Heart right ventricle (tissue), 16 donors: ENCODE measurements around the gene AUTS2. TPM values are rescaled to one million over a fixed set of nuclear protein-coding genes. Genes with fewer than 3 reads are reported as not detected.

Source experiments
- ATAC-seq, 8 donors: fragments of 200-7000 bp; cut with Tn5 transposase; one replicate each; pipeline ENCODE4 v1.9.1; 2020; ENCODE audit warnings: mild to moderate bottlenecking in 8 of 8, moderate library complexity in 8 of 8, moderate number of reproducible peaks in 1 of 8
- DNase-seq, 2 donors: peaks; one replicate each; pipeline ENCODE4 v3.0.0-alpha.2; 2020
- H3K27ac ChIP-seq, 10 donors: fragments of 200-600 bp; sonication (generic) in 2 of 10; one replicate each; pipeline versions ENCODE4 v1.5.0 to v1.8.0; 2020 to 2022; ENCODE audit warnings: mild to moderate bottlenecking in 3 of 10
- H3K27me3 ChIP-seq, 7 donors: fragments of 200-600 bp; one replicate each; pipeline ENCODE4 v1.8.0; 2021 to 2022; ENCODE audit warnings: mild to moderate bottlenecking in 2 of 7
- H3K36me3 ChIP-seq, 9 donors: fragments of 200-600 bp; sonication (generic) in 1 of 9; one replicate each; pipeline versions ENCODE4 v1.5.0 to v1.8.0; 2020 to 2022; ENCODE audit warnings: mild to moderate bottlenecking in 2 of 9
- H3K4me1 ChIP-seq, 9 donors: fragments of 200-600 bp; sonication (generic) in 1 of 9; one replicate each; pipeline versions ENCODE4 v1.5.0 to v1.8.0; 2020 to 2022; ENCODE audit warnings: mild to moderate bottlenecking in 4 of 9
- H3K4me3 ChIP-seq, 10 donors: fragments of 200-600 bp; sonication (generic) in 2 of 10; one replicate each; pipeline versions ENCODE4 v1.5.0 to v1.8.0; 2020 to 2022; ENCODE audit warnings: mild to moderate bottlenecking in 7 of 10, moderate library complexity in 2 of 10
- H3K9me3 ChIP-seq, 11 donors: fragments of 200-600 bp in 10 of 11; sonication (generic) in 2 of 11; one replicate each; pipeline versions ENCODE4 v1.5.0 to v1.8.0; 2013 to 2022; ENCODE audit warnings: mild to moderate bottlenecking in 2 of 11, control low read depth in 1 of 11, moderate library complexity in 1 of 11
- WGBS, 2 donors: extraction: QIAGEN DNeasy Blood & Tissue Kit; methylation state at CpG; one replicate each; pipeline ENCODE4 v1.1.7; 2013; ENCODE audit warnings: inconsistent platforms in 1 of 2; 5-methylcytosine and 5-hydroxymethylcytosine counted together
- intact Hi-C, 10 donors: fragments of 100-400 bp; cut with DNase I; formaldehyde crosslinking; loops; one replicate each; pipeline versions ENCODE4 v1.11.1 to v1.14.2; 2022
- polyA plus RNA-seq, 2 donors: library from polyadenylated mRNA; stranded (reverse); fragments of 200-250 nt; gene quantifications; one replicate each; pipeline ENCODE4 v1.2.3, GENCODE V29; 2013
- total RNA-seq, 10 donors: library from RNA; stranded (reverse); fragmentation: NEBNext Ultra II Directional in 3 of 10; extraction: Animal tissue kit (Norgen Biotek cat#: 25700) in 3 of 10; gene quantifications; one replicate each; pipeline versions ENCODE4 v1.2.1 to v1.2.4, GENCODE V29; 2021 to 2023
- TF ChIP-seq, protein P1 (sequence below), 9 donors: fragments of 200-600 bp; sonication (generic) in 2 of 9; IDR thresholded peaks; one replicate each; pipeline versions ENCODE4 v1.5.0 to v1.8.0; 2021 to 2022; ENCODE audit warnings: antibody characterized with exemption in 9 of 9, mild to moderate bottlenecking in 5 of 9, moderate library complexity in 1 of 9
- donor health status: Arrhythmogenic right ventricular cardiomyopathy.
- donor health status: ischemic (EF 13 %, LVEDD 7.1; RV severe dilation, severe dysfunction).
- donor health status: healthy with polysubstance abuse.
- donor health status: DM: no; HTN: yes; CAD: no.
- donor health status: DM: no; HTN: no; CAD: no.
- donor health status: ischemic (EF 25% LVEDD 6.9; RV normal size, moderate dysfunction).
- donor health status: ischemic (EF 25% LVEDD 5.7; RV mildly dilated, moderate dysfunction).
- donor health status: healthy.
- donor health status: DM: yes; HTN: yes; CAD: no.
- donor health status: Ischemic cardiomyopathy.
- donor health status: ischemic (EF 35%, LVEDD 5.7; RV mildly dilated, moderate dysfunction).
- donor health status: nonischemic (EF 11% LVEDD 7.7; RV severe dilation, severe dysfunction).
- donor health status: DM: yes; HTN: yes; CAD: no.
- donor health status: PGD.
- donor health status: ischemic (EF 29% LVEDD 5.4; RV normal size, mild dysfunction).
- donor health status: nonischemic (EF 23%, LVEDD 6.1; RV moderate dilation, normal function).

Gene AUTS2
- total and polyA plus RNA-seq, 12 donors: 1.6 to 11.2 (median 7.3) TPM

DNA sequence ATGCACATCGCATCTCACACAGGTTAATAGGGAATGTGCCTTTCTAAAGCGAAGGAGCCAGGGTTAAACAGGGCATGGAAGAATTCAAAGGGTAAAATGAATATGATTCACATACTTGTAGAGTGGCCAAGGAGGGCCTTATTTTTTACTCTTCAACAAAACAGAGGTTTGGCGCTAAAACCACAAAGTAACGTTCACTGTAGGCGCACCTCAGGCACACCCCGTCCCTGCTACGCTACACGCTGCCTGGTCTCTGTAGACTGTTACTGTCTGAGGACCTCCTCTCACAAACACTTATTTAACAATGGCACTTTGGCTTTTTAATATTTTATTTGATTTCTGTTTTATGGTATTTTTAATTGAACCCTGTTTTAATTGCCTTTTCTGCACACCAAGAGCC lies 1071.6 kb downstream of the AUTS2 start:
- intact Hi-C loops: no loop called here
- TF ChIP-seq, protein P1, sequence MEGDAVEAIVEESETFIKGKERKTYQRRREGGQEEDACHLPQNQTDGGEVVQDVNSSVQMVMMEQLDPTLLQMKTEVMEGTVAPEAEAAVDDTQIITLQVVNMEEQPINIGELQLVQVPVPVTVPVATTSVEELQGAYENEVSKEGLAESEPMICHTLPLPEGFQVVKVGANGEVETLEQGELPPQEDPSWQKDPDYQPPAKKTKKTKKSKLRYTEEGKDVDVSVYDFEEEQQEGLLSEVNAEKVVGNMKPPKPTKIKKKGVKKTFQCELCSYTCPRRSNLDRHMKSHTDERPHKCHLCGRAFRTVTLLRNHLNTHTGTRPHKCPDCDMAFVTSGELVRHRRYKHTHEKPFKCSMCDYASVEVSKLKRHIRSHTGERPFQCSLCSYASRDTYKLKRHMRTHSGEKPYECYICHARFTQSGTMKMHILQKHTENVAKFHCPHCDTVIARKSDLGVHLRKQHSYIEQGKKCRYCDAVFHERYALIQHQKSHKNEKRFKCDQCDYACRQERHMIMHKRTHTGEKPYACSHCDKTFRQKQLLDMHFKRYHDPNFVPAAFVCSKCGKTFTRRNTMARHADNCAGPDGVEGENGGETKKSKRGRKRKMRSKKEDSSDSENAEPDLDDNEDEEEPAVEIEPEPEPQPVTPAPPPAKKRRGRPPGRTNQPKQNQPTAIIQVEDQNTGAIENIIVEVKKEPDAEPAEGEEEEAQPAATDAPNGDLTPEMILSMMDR (IDR thresholded peaks at IDR 0.05): no peak
- ATAC-seq: no peak

DNA sequence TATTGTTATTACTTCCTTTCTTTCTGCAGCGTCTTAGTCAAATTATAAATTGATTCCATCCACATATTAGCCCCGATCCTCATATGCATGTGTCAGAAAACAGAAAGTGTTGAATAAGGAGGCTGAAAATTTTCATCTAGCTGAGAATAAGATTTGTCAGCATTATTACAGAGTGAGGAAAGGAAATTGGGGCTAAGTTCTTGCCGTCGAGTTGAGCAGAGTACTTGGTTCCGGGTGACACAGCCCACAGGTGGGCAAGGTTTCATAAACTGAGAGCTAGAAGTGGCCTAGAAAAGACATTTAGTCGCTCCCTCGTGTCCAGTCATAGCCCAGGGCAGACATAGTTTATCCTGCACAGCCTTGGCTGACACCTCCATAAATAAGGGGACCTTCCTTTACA lies 1072.0 kb downstream of the AUTS2 start:
- intact Hi-C loops: no loop called here
- Histone ChIP-seq H3K36me3 (no peaks in the 10 kb centered on the region), H3K27ac (no peak overlapping the region), H3K27me3 (no peaks in the 10 kb centered on the region), H3K4me3 (no peak overlapping the region), H3K4me1 (peaks cover 0 to 25% (median 4%) of the 10 kb centered on the region in 9 donors), H3K9me3 (no peaks in the 10 kb centered on the region)
- 94 to 96% methylated on average over 7 of the region's 7 CpGs for WGBS, 2 donors
- no peak for DNase-seq
- TF ChIP-seq, protein P1 (IDR thresholded peaks at IDR 0.05): no peak
- ATAC-seq: no peak

More for the DNA sequence above, 1071.6 kb downstream of the AUTS2 start:
- no peak for DNase-seq
- Histone ChIP-seq H3K4me1 (peaks cover 0 to 25% (median 4%) of the 10 kb centered on the region in 9 donors), H3K9me3 (no peaks in the 10 kb centered on the region), H3K36me3 (no peaks in the 10 kb centered on the region), H3K27me3 (no peaks in the 10 kb centered on the region), H3K27ac (no peak overlapping the region), H3K4me3 (no peak overlapping the region)
- WGBS, 2 donors: 94 to 97% methylated on average over 8 of the region's 8 CpGs

DNA sequence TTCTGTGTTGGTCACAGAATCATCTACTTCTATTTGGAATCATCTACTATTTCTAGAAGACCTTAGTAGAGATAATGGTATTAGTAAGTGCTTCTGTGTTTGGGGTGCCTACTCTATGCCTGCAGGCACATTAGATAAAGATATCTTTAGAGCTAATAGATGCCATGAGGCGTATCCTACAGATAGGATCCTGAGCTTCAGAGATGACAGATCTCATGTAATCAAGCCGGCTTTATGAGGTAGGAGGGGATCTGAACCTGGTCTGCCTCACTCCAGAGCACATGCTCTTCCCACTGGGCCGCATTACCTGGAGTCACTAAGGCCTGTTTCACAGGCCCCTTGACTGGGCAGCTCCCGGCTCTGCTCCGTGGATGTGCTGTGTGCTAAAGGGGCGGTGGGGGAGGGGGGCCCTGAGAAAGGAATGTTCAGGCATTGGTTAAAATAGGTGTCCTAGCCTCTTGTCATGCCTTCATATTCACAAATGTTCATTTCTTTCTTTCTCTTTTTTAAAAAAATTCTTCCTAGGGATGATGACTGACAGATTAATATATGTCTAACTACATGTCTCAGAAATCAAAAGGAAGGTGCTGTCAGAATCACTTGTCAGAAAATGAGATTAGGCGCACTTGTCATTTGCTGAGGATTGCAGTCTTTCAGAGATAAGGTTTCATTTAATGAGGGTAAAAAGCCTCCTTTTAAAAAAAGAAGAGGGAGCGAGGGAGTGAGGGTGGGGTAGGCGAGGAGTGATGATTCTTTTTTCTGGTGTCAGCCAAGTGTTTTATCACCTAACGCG lies 1075.7 kb downstream of the AUTS2 start:
- H3K27ac ChIP-seq: no peak overlapping the region
- no peaks in the 10 kb centered on the region for H3K9me3 ChIP-seq
- intact Hi-C loops: no loop called here
- WGBS, 2 donors: 95% methylated on average over 11 of the region's 11 CpGs
- peaks cover 0 to 10% (median 0%) of the 10 kb centered on the region in 9 donors for H3K4me1 ChIP-seq
- no peaks in the 10 kb centered on the region for H3K27me3 ChIP-seq
- TF ChIP-seq, protein P1 (IDR thresholded peaks at IDR 0.05): no peak
- ATAC-seq (no peak), DNase-seq (no peak)
- H3K4me3 ChIP-seq: no peak overlapping the region
- no peaks in the 10 kb centered on the region for H3K36me3 ChIP-seq

DNA sequence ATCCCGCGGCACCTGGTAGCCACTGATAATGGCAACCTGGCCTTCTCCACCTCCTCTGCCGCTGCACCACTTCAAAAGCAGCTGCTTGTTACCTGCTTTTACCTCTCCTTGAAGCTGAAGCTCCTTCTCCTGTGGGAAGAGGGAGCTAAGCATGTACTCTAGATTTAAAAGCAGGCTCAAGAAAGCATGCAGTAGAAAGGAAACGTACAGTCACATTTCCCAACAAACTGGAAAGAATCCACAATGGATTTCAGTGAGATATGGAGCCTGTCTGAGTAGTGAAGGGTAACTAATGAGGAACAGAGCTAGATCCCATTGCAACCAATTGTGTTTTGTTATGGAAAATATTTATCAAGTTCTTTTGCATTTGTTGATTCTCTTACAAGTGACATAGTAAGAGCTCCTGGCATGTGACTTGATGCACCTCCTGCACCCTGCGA lies 1076.3 kb downstream of the AUTS2 start:
- no peaks in the 10 kb centered on the region for H3K9me3 ChIP-seq
- ATAC-seq (no peak), DNase-seq (no peak)
- TF ChIP-seq, protein P1 (IDR thresholded peaks at IDR 0.05): no peak
- H3K27ac ChIP-seq: no peak overlapping the region
- H3K4me1 ChIP-seq: peaks cover 0 to 16% (median 0%) of the 10 kb centered on the region in 9 donors
- H3K27me3 ChIP-seq: no peaks in the 10 kb centered on the region
- H3K4me3 ChIP-seq: no peak overlapping the region
- intact Hi-C loops: no loop called here
- no peaks in the 10 kb centered on the region for H3K36me3 ChIP-seq
- 87% methylated on average over 5 of the region's 5 CpGs for WGBS, 2 donors
